T-cell (primary cell): ENCODE results near the gene TRIM10. TPM values are rescaled to one million over a fixed set of nuclear protein-coding genes. Genes with fewer than 3 reads are reported as not detected.
A peak's percentile ranks its signal among the peaks of the same experiment; 100 is the strongest.

Experiments
- ATAC-seq, 4 experiments: fragments of 200-7000 bp in 3 of 4; fragments of 150-1000 bp in 1 of 4; cut with Tn5 transposase; replicated peaks in 1 of 4; 1 replicate in 3 of 4; 2 replicates in 1 of 4; pipeline ENCODE4 v1.10.0; 2021; ENCODE audit warnings: moderate library complexity in 3 of 4, mild to moderate bottlenecking in 2 of 4, moderate number of reproducible peaks in 1 of 4
- CTCF ChIA-PET, 2 donors: fragments of 300-600 bp; sonication (Branson Sonifier 250); formaldehyde crosslinking; loops; one replicate each; lab custom pipeline; 2022; ENCODE audit warnings: antibody characterized with exemption in 2 of 2; lab: Charles Lee
- POLR2A ChIA-PET, 2 donors: fragments of 300-600 bp; sonication (Branson Sonifier 250); formaldehyde crosslinking; loops; one replicate each; lab custom pipeline; 2022; ENCODE audit warnings: antibody characterized with exemption in 2 of 2; lab: Charles Lee
- DNase-seq, 35 experiments: peaks; one replicate each; pipeline versions ENCODE4 v3.0.0 to v3.0.0-alpha.2; 2013 to 2023
- H3K27ac ChIP-seq: one replicate; pipeline ENCODE4 v1.5.1; 2013; ENCODE audit warnings: low read length
- H3K27me3 ChIP-seq, 2 experiments: replicated peaks in 1 of 2; 1 replicate in 1 of 2; 2 replicates in 1 of 2; pipeline versions ENCODE4 v1.6.1 to v1.7.0; 2013; ENCODE audit warnings: low read length in 1 of 2, mixed read lengths in 1 of 2; ENCODE audit not compliant: control insufficient read depth in 2 of 2, insufficient read depth in 2 of 2; ENCODE audit errors: extremely low read depth in 1 of 2
- H3K36me3 ChIP-seq, 2 donors: 1 replicate in 1 of 2; 2 replicates in 1 of 2; pipeline versions ENCODE4 v1.6.1 to v1.7.0; 2013; ENCODE audit warnings: low read length in 1 of 2; ENCODE audit not compliant: control insufficient read depth in 2 of 2, insufficient read depth in 1 of 2; ENCODE audit errors: extremely low read depth in 1 of 2
- H3K4me1 ChIP-seq, 2 experiments: 1 replicate in 1 of 2; 2 replicates in 1 of 2; pipeline versions ENCODE4 v1.6.1 to v1.7.0; 2013; ENCODE audit warnings: low read length in 2 of 2, mixed read lengths in 1 of 2; ENCODE audit not compliant: insufficient read depth in 2 of 2, control insufficient read depth in 1 of 2; ENCODE audit errors: extremely low read depth in 1 of 2
- H3K4me3 ChIP-seq, 2 donors: 1 replicate in 1 of 2; 2 replicates in 1 of 2; pipeline versions ENCODE4 v1.5.1 to v1.7.0; 2013; ENCODE audit warnings: mild to moderate bottlenecking in 2 of 2, low read length in 1 of 2, moderate library complexity in 1 of 2; ENCODE audit not compliant: control insufficient read depth in 1 of 2; ENCODE audit errors: extremely low read depth in 1 of 2
- H3K9me3 ChIP-seq: 2 replicates; pipeline ENCODE4 v1.7.0; 2013
- H3K27ac Mint-ChIP-seq, 2 donors: one replicate each; pipeline ENCODE4 v1.8.0; 2020 to 2021; ENCODE audit warnings: mild to moderate bottlenecking in 2 of 2, mixed read lengths in 2 of 2
- H3K27me3 Mint-ChIP-seq, 2 donors: one replicate each; pipeline ENCODE4 v1.8.0; 2021 to 2022; ENCODE audit warnings: mixed read lengths in 2 of 2
- H3K36me3 Mint-ChIP-seq: one replicate; pipeline ENCODE4 v1.8.0; 2021; ENCODE audit warnings: mixed read lengths
- H3K4me1 Mint-ChIP-seq, 3 donors: one replicate each; pipeline ENCODE4 v1.8.0; 2020 to 2022; ENCODE audit warnings: mixed read lengths in 3 of 3, mild to moderate bottlenecking in 1 of 3
- H3K4me3 Mint-ChIP-seq, 3 donors: one replicate each; pipeline ENCODE4 v1.8.0; 2020 to 2022; ENCODE audit warnings: mild to moderate bottlenecking in 3 of 3, mixed read lengths in 3 of 3, moderate library complexity in 3 of 3
- H3K9me3 Mint-ChIP-seq, 3 donors: one replicate each; pipeline ENCODE4 v1.8.0; 2020 to 2022; ENCODE audit warnings: mixed read lengths in 3 of 3
- WGBS: methylation state at CpG from one replicate; pipeline ENCODE4 v1.1.5; 2013; ENCODE audit warnings: missing lambda C conversion rate; ENCODE audit not compliant: insufficient coverage; 5-methylcytosine and 5-hydroxymethylcytosine counted together
- total RNA-seq, 35 experiments: library from RNA in 6 of 35; stranded (reverse) in 6 of 35; fragments of 120-200 nt in 1 of 35; gene quantifications; one replicate each; pipeline versions ENCODE4 v1.2.1 to v1.2.4 and lab custom pipeline; 2013 to 2026

Gene TRIM10
- total RNA-seq (not detected), total RNA-seq (lab: John Stamatoyannopoulos, UW) (0 to 0.13 (median 0) reads per million in 29 experiments)
- not detected for total RNA-seq (2013)

GRCh38 chr6:30160785-30161531, at the start of gene TRIM10:
TRIM10 (minus strand) TSS chr6:30161211; CDS start chr6:30160858, 353 bp downstream.
- no peak for DNase-seq
- Histone ChIP-seq H3K36me3 (no peaks in the 10 kb centered on the region), H3K4me3 (no peak within 1 kb of the TSS), H3K9me3 (no peaks in the 10 kb centered on the region), H3K27ac (no peak within 1 kb of the TSS), H3K4me1 (peaks cover 0 to 8% of the 10 kb centered on the region in 2 experiments), H3K27me3 (peaks cover 0 to 26% of the 10 kb centered on the region in 2 experiments)
- Mint-ChIP-seq H3K27me3 (peaks cover 18 to 24% of the 10 kb centered on the region in 2 donors), H3K27ac (no peak within 1 kb of the TSS), H3K9me3 (no peaks in the 10 kb centered on the region), H3K4me3 (no peak within 1 kb of the TSS), H3K4me1 (peaks cover 7 to 10% (median 10%) of the 10 kb centered on the region in 3 donors), H3K36me3 (no peaks in the 10 kb centered on the region)
- ATAC-seq = no peak
- CTCF ChIA-PET = no interaction called here
- no CpG with 5 or more reads among the region's 4 CpGs for WGBS
- POLR2A ChIA-PET = interaction anchor here in 1 of 2 donors (0.6 kb wide), 1 partner anchor 540 kb away, joined by 5 read pairs; no protein-coding TSS in a partner anchor

- peaks cover 0 to 17% of the 10 kb centered on the region in 2 donors for H3K36me3 ChIP-seq
- peaks cover 22 to 35% of the 10 kb centered on the region in 2 experiments for H3K4me1 ChIP-seq
- POLR2A ChIA-PET = no interaction called here
- H3K4me1 Mint-ChIP-seq = peaks cover 85 to 89% (median 87%) of the 10 kb centered on the region in 3 donors
- no peaks in the 10 kb centered on the region for H3K9me3 Mint-ChIP-seq
- DNase-seq (no peak), ATAC-seq (no peak)
- WGBS = 100% methylated on average over 2 of the region's 4 CpGs
- H3K27me3 ChIP-seq = no peaks in the 10 kb centered on the region
- no peak overlapping the region for H3K27ac ChIP-seq
- CTCF ChIA-PET = interaction anchor here (0.6 to 0.9 kb wide), 2 partner anchors 11 to 21 kb away, joined by 3 read pairs; no protein-coding TSS in a partner anchor
- no peaks in the 10 kb centered on the region for H3K27me3 Mint-ChIP-seq
- no peaks in the 10 kb centered on the region for H3K9me3 ChIP-seq
- peaks cover 21% of the 10 kb centered on the region for H3K36me3 Mint-ChIP-seq
- no peak overlapping the region for H3K4me3 ChIP-seq
- peak overlapping the region in 1 of 2 donors; percentile 10 for H3K27ac Mint-ChIP-seq
- no peak overlapping the region for H3K4me3 Mint-ChIP-seq
Measured at GRCh38 chr6:30207619-30208295, 46.7 kb upstream of the TRIM10 start.

- H3K27ac Mint-ChIP-seq = peak overlapping the region in 1 of 2 donors; percentile 10
- no peaks in the 10 kb centered on the region for H3K27me3 Mint-ChIP-seq
- Histone ChIP-seq H3K9me3 (no peaks in the 10 kb centered on the region), H3K27me3 (no peaks in the 10 kb centered on the region), H3K36me3 (peaks cover 0 to 21% of the 10 kb centered on the region in 2 donors), H3K27ac (no peak overlapping the region), H3K4me3 (no peak overlapping the region), H3K4me1 (peaks cover 16 to 35% of the 10 kb centered on the region in 2 experiments)
- ChIA-PET CTCF (interaction anchor here (0.5 to 0.6 kb wide), 2 partner anchors 20 to 29 kb away, joined by 3 read pairs; no protein-coding TSS in a partner anchor), POLR2A (no interaction called here)
- ATAC-seq = no peak
- DNase-seq = no peak
- no peak overlapping the region for H3K4me3 Mint-ChIP-seq
- no peaks in the 10 kb centered on the region for H3K9me3 Mint-ChIP-seq
- H3K4me1 Mint-ChIP-seq = peaks cover 84 to 89% (median 87%) of the 10 kb centered on the region in 3 donors
- WGBS = 98% methylated on average over 6 of the region's 11 CpGs
- peaks cover 26% of the 10 kb centered on the region for H3K36me3 Mint-ChIP-seq
Measured at GRCh38 chr6:30206799-30207618, 46.0 kb upstream of the TRIM10 start.

GRCh38 chr6:30206152-30206551, 45.1 kb upstream of the TRIM10 start:
- Histone ChIP-seq H3K4me1 (peaks cover 8 to 31% of the 10 kb centered on the region in 2 experiments), H3K36me3 (peaks cover 0 to 27% of the 10 kb centered on the region in 2 donors), H3K4me3 (no peak overlapping the region), H3K9me3 (no peaks in the 10 kb centered on the region), H3K27ac (no peak overlapping the region), H3K27me3 (no peaks in the 10 kb centered on the region)
- H3K27me3 Mint-ChIP-seq = no peaks in the 10 kb centered on the region
- 70% methylated on average over 5 of the region's 7 CpGs for WGBS
- no peak for DNase-seq
- POLR2A ChIA-PET = interaction anchor here in 1 of 2 donors (1.1 kb wide), 1 partner anchor 8 kb away, joined by 3 read pairs; no protein-coding TSS in a partner anchor
- H3K36me3 Mint-ChIP-seq = peaks cover 27% of the 10 kb centered on the region
- H3K9me3 Mint-ChIP-seq = no peaks in the 10 kb centered on the region
- CTCF ChIA-PET = interaction anchor here in 1 of 2 donors (0.5 kb wide), 1 partner anchor 28 kb away, joined by 3 read pairs; no protein-coding TSS in a partner anchor
- no peak overlapping the region for H3K4me3 Mint-ChIP-seq
- no peak for ATAC-seq
- H3K27ac Mint-ChIP-seq = no peak overlapping the region
- H3K4me1 Mint-ChIP-seq = peaks cover 84 to 87% (median 87%) of the 10 kb centered on the region in 3 donors

GRCh38 chr6:30204116-30204515, 43.1 kb upstream of the TRIM10 start:
- Histone ChIP-seq H3K4me1 (peaks cover 0 to 22% of the 10 kb centered on the region in 2 experiments), H3K9me3 (no peaks in the 10 kb centered on the region), H3K4me3 (no peak overlapping the region), H3K27me3 (no peaks in the 10 kb centered on the region), H3K36me3 (peaks cover 0 to 44% of the 10 kb centered on the region in 2 donors), H3K27ac (no peak overlapping the region)
- CTCF ChIA-PET = interaction anchor here in 1 of 2 donors (0.5 to 1.2 kb wide), 5 partner anchors 9 to 77 kb away, joined by 3 to 6 read pairs (median 3); partner anchors contain the start of gene TRIM26
- Mint-ChIP-seq H3K27me3 (no peaks in the 10 kb centered on the region), H3K4me1 (peaks cover 76 to 77% (median 77%) of the 10 kb centered on the region in 3 donors), H3K27ac (no peak overlapping the region), H3K9me3 (no peaks in the 10 kb centered on the region), H3K36me3 (peaks cover 41% of the 10 kb centered on the region), H3K4me3 (no peak overlapping the region)
- ATAC-seq (no peak), DNase-seq (no peak)
- WGBS = no CpG with 5 or more reads among the region's 1 CpG
- POLR2A ChIA-PET = interaction anchor here in 1 of 2 donors (0.6 kb wide), 1 partner anchor 265 kb away, joined by 3 read pairs; no protein-coding TSS in a partner anchor
